T-cell (primary cell): ENCODE measurements around the gene MGARP. TPM values are rescaled to one million over a fixed set of nuclear protein-coding genes. Genes with fewer than 3 reads are reported as not detected.

Source experiments
- ATAC-seq, 4 experiments: fragments of 200-7000 bp in 3 of 4; fragments of 150-1000 bp in 1 of 4; cut with Tn5 transposase; replicated peaks in 1 of 4; 1 replicate in 3 of 4; 2 replicates in 1 of 4; pipeline ENCODE4 v1.10.0; 2021; ENCODE audit warnings: moderate library complexity in 3 of 4, mild to moderate bottlenecking in 2 of 4, moderate number of reproducible peaks in 1 of 4
- CTCF ChIA-PET, 2 donors: fragments of 300-600 bp; sonication (Branson Sonifier 250); formaldehyde crosslinking; loops; one replicate each; lab custom pipeline; 2022; ENCODE audit warnings: antibody characterized with exemption in 2 of 2; lab: Charles Lee
- POLR2A ChIA-PET, 2 donors: fragments of 300-600 bp; sonication (Branson Sonifier 250); formaldehyde crosslinking; loops; one replicate each; lab custom pipeline; 2022; ENCODE audit warnings: antibody characterized with exemption in 2 of 2; lab: Charles Lee
- DNase-seq, 35 experiments: peaks; one replicate each; pipeline versions ENCODE4 v3.0.0 to v3.0.0-alpha.2; 2013 to 2023
- H3K27ac ChIP-seq: one replicate; pipeline ENCODE4 v1.5.1; 2013; ENCODE audit warnings: low read length
- H3K27me3 ChIP-seq, 2 experiments: replicated peaks in 1 of 2; 1 replicate in 1 of 2; 2 replicates in 1 of 2; pipeline versions ENCODE4 v1.6.1 to v1.7.0; 2013; ENCODE audit warnings: low read length in 1 of 2, mixed read lengths in 1 of 2; ENCODE audit not compliant: control insufficient read depth in 2 of 2, insufficient read depth in 2 of 2; ENCODE audit errors: extremely low read depth in 1 of 2
- H3K36me3 ChIP-seq, 2 donors: 1 replicate in 1 of 2; 2 replicates in 1 of 2; pipeline versions ENCODE4 v1.6.1 to v1.7.0; 2013; ENCODE audit warnings: low read length in 1 of 2; ENCODE audit not compliant: control insufficient read depth in 2 of 2, insufficient read depth in 1 of 2; ENCODE audit errors: extremely low read depth in 1 of 2
- H3K4me1 ChIP-seq, 2 experiments: 1 replicate in 1 of 2; 2 replicates in 1 of 2; pipeline versions ENCODE4 v1.6.1 to v1.7.0; 2013; ENCODE audit warnings: low read length in 2 of 2, mixed read lengths in 1 of 2; ENCODE audit not compliant: insufficient read depth in 2 of 2, control insufficient read depth in 1 of 2; ENCODE audit errors: extremely low read depth in 1 of 2
- H3K4me3 ChIP-seq, 2 donors: 1 replicate in 1 of 2; 2 replicates in 1 of 2; pipeline versions ENCODE4 v1.5.1 to v1.7.0; 2013; ENCODE audit warnings: mild to moderate bottlenecking in 2 of 2, low read length in 1 of 2, moderate library complexity in 1 of 2; ENCODE audit not compliant: control insufficient read depth in 1 of 2; ENCODE audit errors: extremely low read depth in 1 of 2
- H3K9me3 ChIP-seq: 2 replicates; pipeline ENCODE4 v1.7.0; 2013
- H3K27ac Mint-ChIP-seq, 2 donors: one replicate each; pipeline ENCODE4 v1.8.0; 2020 to 2021; ENCODE audit warnings: mild to moderate bottlenecking in 2 of 2, mixed read lengths in 2 of 2
- H3K27me3 Mint-ChIP-seq, 2 donors: one replicate each; pipeline ENCODE4 v1.8.0; 2021 to 2022; ENCODE audit warnings: mixed read lengths in 2 of 2
- H3K36me3 Mint-ChIP-seq: one replicate; pipeline ENCODE4 v1.8.0; 2021; ENCODE audit warnings: mixed read lengths
- H3K4me1 Mint-ChIP-seq, 3 donors: one replicate each; pipeline ENCODE4 v1.8.0; 2020 to 2022; ENCODE audit warnings: mixed read lengths in 3 of 3, mild to moderate bottlenecking in 1 of 3
- H3K4me3 Mint-ChIP-seq, 3 donors: one replicate each; pipeline ENCODE4 v1.8.0; 2020 to 2022; ENCODE audit warnings: mild to moderate bottlenecking in 3 of 3, mixed read lengths in 3 of 3, moderate library complexity in 3 of 3
- H3K9me3 Mint-ChIP-seq, 3 donors: one replicate each; pipeline ENCODE4 v1.8.0; 2020 to 2022; ENCODE audit warnings: mixed read lengths in 3 of 3
- WGBS: methylation state at CpG from one replicate; pipeline ENCODE4 v1.1.5; 2013; ENCODE audit warnings: missing lambda C conversion rate; ENCODE audit not compliant: insufficient coverage; 5-methylcytosine and 5-hydroxymethylcytosine counted together
- total RNA-seq, 35 experiments: library from RNA in 6 of 35; stranded (reverse) in 6 of 35; fragments of 120-200 nt in 1 of 35; gene quantifications; one replicate each; pipeline versions ENCODE4 v1.2.1 to v1.2.4 and lab custom pipeline; 2013 to 2026

Gene MGARP
- total RNA-seq, 5 donors from 2014 or later (not counting 1 experiment from before 2014, with no cell fraction given): 0.25 to 0.61 (median 0.39) TPM; not detected in 1

DNA sequence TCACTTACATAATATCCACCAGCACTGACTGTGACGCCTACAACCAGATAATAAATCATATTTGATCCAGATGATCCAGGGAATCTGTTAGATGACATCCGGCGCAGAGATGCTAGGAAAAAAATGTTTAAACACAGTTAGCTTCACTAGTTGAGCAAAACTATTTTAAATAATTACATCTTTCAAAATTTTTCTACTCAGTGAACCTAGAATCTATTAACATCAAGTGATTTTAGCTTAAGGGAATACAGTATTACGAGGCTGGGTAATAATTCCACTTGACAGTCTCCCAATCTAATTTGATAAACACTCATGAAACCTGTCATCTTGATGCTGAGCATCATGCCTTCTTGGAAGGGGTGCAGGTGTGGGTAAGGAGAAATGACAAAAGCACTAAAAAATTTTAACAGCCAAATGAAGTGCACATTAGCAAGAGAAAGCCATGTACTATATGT lies 4.7 kb downstream of the MGARP start:
- WGBS: no CpG with 5 or more reads among the region's 4 CpGs
- Histone ChIP-seq H3K4me3 (no peak overlapping the region), H3K9me3 (no peaks in the 10 kb centered on the region), H3K27me3 (peaks cover 14 to 39% of the 10 kb centered on the region in 2 experiments), H3K36me3 (no peaks in the 10 kb centered on the region), H3K4me1 (peaks cover 11 to 16% of the 10 kb centered on the region in 2 experiments), H3K27ac (no peak overlapping the region)
- ChIA-PET CTCF (interaction anchor here (0.6 to 1.4 kb wide), 3 partner anchors 20 to 226 kb away, joined by 3 to 7 read pairs (median 4); no protein-coding TSS in a partner anchor), POLR2A (no interaction called here)
- ATAC-seq (no peak), DNase-seq (no peak)
- Mint-ChIP-seq H3K27ac (no peak overlapping the region), H3K4me1 (peaks cover 16 to 19% (median 18%) of the 10 kb centered on the region in 3 donors), H3K4me3 (no peak overlapping the region), H3K36me3 (no peaks in the 10 kb centered on the region), H3K9me3 (no peaks in the 10 kb centered on the region), H3K27me3 (peaks cover 22 to 42% of the 10 kb centered on the region in 2 donors)

DNA sequence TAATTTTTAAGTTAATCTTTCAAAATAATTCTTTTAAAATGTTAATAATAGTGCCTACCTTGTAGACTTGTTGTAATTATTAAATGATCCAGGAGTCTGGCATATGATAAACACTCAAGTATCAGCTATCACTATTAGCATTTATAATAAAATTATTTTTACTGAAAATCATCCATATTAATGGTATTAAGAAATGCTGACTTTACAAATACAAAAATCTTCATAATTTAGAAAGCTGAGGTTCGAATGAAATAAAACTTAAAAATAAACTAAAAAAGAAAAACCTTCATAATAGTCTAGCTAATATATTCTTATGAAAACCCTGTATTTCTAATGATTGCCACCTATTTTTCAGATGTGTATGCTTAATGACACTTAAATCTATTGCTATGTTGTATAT lies 5.2 kb downstream of the MGARP start:
- ATAC-seq (no peak), DNase-seq (no peak)
- no peaks in the 10 kb centered on the region for H3K9me3 ChIP-seq
- Mint-ChIP-seq H3K36me3 (no peaks in the 10 kb centered on the region), H3K9me3 (no peaks in the 10 kb centered on the region), H3K27me3 (peaks cover 20 to 38% of the 10 kb centered on the region in 2 donors), H3K4me1 (peaks cover 11 to 15% (median 14%) of the 10 kb centered on the region in 3 donors), H3K4me3 (no peak overlapping the region), H3K27ac (no peak overlapping the region)
- H3K27me3 ChIP-seq: peaks cover 13 to 34% of the 10 kb centered on the region in 2 experiments
- H3K4me1 ChIP-seq: peaks cover 11% of the 10 kb centered on the region in 2 experiments
- ChIA-PET CTCF (interaction anchor here in 1 of 2 donors (0.7 to 1.4 kb wide), 3 partner anchors 21 to 178 kb away, joined by 3 to 4 read pairs (median 3); no protein-coding TSS in a partner anchor), POLR2A (no interaction called here)
- no peak overlapping the region for H3K4me3 ChIP-seq
- no peak overlapping the region for H3K27ac ChIP-seq
- no peaks in the 10 kb centered on the region for H3K36me3 ChIP-seq
- WGBS: no CpG with 5 or more reads among the region's 1 CpG

GRCh38 chr4:139273835-139274234 lies 6.2 kb downstream of the MGARP start:
- Histone ChIP-seq H3K4me3 (no peak overlapping the region), H3K9me3 (no peaks in the 10 kb centered on the region), H3K27ac (no peak overlapping the region), H3K4me1 (peaks cover 1 to 3% of the 10 kb centered on the region in 2 experiments), H3K36me3 (no peaks in the 10 kb centered on the region), H3K27me3 (peaks cover 6 to 25% of the 10 kb centered on the region in 2 experiments)
- Mint-ChIP-seq H3K27me3 (peaks cover 11 to 28% of the 10 kb centered on the region in 2 donors), H3K9me3 (no peaks in the 10 kb centered on the region), H3K36me3 (no peaks in the 10 kb centered on the region), H3K4me1 (peaks cover 2 to 5% (median 4%) of the 10 kb centered on the region in 3 donors), H3K4me3 (no peak overlapping the region), H3K27ac (no peak overlapping the region)
- CTCF ChIA-PET: interaction anchor here in 1 of 2 donors (0.6 kb wide), 1 partner anchor 324 kb away, joined by 3 read pairs; no protein-coding TSS in a partner anchor
- ATAC-seq (no peak), DNase-seq (no peak)
- POLR2A ChIA-PET: interaction anchor here in 1 of 2 donors (0.6 kb wide), 1 partner anchor 14 kb away, joined by 3 read pairs; no protein-coding TSS in a partner anchor
- no CpG with 5 or more reads among the region's 1 CpG for WGBS

- WGBS: no CpG with 5 or more reads among the region's 1 CpG
- Mint-ChIP-seq H3K4me1 (peaks cover 10 to 17% (median 15%) of the 10 kb centered on the region in 3 donors), H3K36me3 (no peaks in the 10 kb centered on the region), H3K4me3 (peak overlapping the region in 1 of 3 donors; percentile 81), H3K9me3 (no peaks in the 10 kb centered on the region), H3K27me3 (no peaks in the 10 kb centered on the region), H3K27ac (peak overlapping the region; percentile 68 to 87)
- POLR2A ChIA-PET: interaction anchor here in 1 of 2 donors (0.6 to 1.5 kb wide), 2 partner anchors 30 to 34 kb away, joined by 3 to 4 read pairs; no protein-coding TSS in a partner anchor
- Histone ChIP-seq H3K36me3 (no peaks in the 10 kb centered on the region), H3K27ac (peak overlapping the region; percentile 65), H3K9me3 (no peaks in the 10 kb centered on the region), H3K27me3 (no peaks in the 10 kb centered on the region), H3K4me3 (peak overlapping the region in 1 of 2 donors; percentile 36), H3K4me1 (peaks cover 0 to 6% of the 10 kb centered on the region in 2 experiments)
- DNase-seq (no peak), ATAC-seq (no peak)
- CTCF ChIA-PET: interaction anchor here in 1 of 2 donors (0.6 kb wide), 1 partner anchor 28 kb away, joined by 3 read pairs; no protein-coding TSS in a partner anchor
Measured at GRCh38 chr4:139267301-139267700, 12.7 kb downstream of the MGARP start.

DNA sequence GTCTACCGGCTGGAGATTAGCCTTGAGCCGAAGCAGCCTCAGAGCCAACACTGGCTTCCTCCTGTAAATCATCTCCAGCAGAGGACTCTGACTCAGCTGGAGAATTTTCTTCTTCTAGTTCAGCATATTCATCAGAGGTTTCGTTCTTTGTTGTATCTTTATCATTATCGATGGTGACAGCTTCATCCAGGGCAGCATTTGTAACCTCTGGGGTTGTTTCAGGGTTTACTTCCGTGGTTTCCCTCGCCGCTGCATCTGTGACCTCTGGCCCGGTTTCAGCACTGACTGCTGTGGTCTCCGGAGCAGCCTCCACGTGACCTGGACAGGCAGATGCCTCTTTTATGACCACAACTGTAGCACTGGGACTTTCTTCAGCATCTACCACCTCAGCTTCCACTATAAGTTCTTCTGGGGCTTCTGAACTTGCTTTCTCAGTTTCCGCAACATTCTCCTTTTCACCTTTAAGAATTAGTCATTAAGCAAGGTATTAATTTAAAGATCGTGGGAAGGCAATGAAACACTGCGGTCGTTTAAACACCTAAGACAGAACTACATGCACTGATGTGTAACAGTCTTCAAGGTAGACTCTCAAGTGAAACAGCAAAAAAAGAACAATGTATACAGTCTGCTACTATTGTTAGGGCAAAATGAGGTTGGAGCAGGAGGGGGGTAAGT lies 13.3 kb downstream of the MGARP start:
- H3K4me3 ChIP-seq: peak overlapping the region; percentile 36 to 51
- 0% methylated on average over 8 of the region's 14 CpGs for WGBS

GRCh38 chr4:139266208-139266582 lies 13.8 kb downstream of the MGARP start:
- ATAC-seq: no peak

More for the DNA sequence above, 13.3 kb downstream of the MGARP start:
- Histone ChIP-seq H3K4me1 (peaks cover 0 to 6% of the 10 kb centered on the region in 2 experiments), H3K9me3 (no peaks in the 10 kb centered on the region), H3K27me3 (no peaks in the 10 kb centered on the region), H3K27ac (peak overlapping the region; percentile 65), H3K36me3 (no peaks in the 10 kb centered on the region)
- H3K4me3 Mint-ChIP-seq: peak overlapping the region; percentile 66 to 81 (median 77)
- ATAC-seq: peak; percentile 90 to 97 (median 94)
- no peaks in the 10 kb centered on the region for H3K36me3 Mint-ChIP-seq
- H3K9me3 Mint-ChIP-seq: no peaks in the 10 kb centered on the region
- ChIA-PET POLR2A (interaction anchor here (0.5 to 1.5 kb wide), 3 partner anchors 34 to 294 kb away, joined by 3 to 4 read pairs (median 3); no protein-coding TSS in a partner anchor), CTCF (interaction anchor here in 1 of 2 donors (0.5 to 1.5 kb wide), 5 partner anchors 29 to 250 kb away, joined by 3 to 10 read pairs (median 7); partner anchors contain the start of gene NAA15)
- H3K27me3 Mint-ChIP-seq: no peaks in the 10 kb centered on the region
- DNase-seq: peak; percentile 29 to 81 (median 59)
- H3K27ac Mint-ChIP-seq: peak overlapping the region; percentile 68 to 87
- peaks cover 10 to 17% (median 15%) of the 10 kb centered on the region in 3 donors for H3K4me1 Mint-ChIP-seq

More at GRCh38 chr4:139266208-139266582, 13.8 kb downstream of the MGARP start:
- H3K9me3 Mint-ChIP-seq: no peaks in the 10 kb centered on the region
- peak overlapping the region; percentile 66 to 81 (median 77) for H3K4me3 Mint-ChIP-seq
- H3K27ac Mint-ChIP-seq: peak overlapping the region; percentile 68 to 87
- H3K36me3 ChIP-seq: no peaks in the 10 kb centered on the region
- WGBS: no CpG with 5 or more reads among the region's 1 CpG
- peaks cover 0 to 6% of the 10 kb centered on the region in 2 experiments for H3K4me1 ChIP-seq
- H3K4me1 Mint-ChIP-seq: peaks cover 10 to 17% (median 15%) of the 10 kb centered on the region in 3 donors
- H3K27me3 ChIP-seq: no peaks in the 10 kb centered on the region
- peak overlapping the region in 1 of 2 donors; percentile 36 for H3K4me3 ChIP-seq
- H3K36me3 Mint-ChIP-seq: no peaks in the 10 kb centered on the region
- H3K27me3 Mint-ChIP-seq: no peaks in the 10 kb centered on the region
- no peaks in the 10 kb centered on the region for H3K9me3 ChIP-seq
- ChIA-PET POLR2A (interaction anchor here (0.5 to 0.7 kb wide), 4 partner anchors 13 to 294 kb away, joined by 3 to 4 read pairs (median 3); partner anchors contain the start of gene NDUFC1 (in 1 of the 2)), CTCF (interaction anchor here (0.5 to 1.5 kb wide), 6 partner anchors 30 to 387 kb away, joined by 3 to 10 read pairs (median 7); partner anchors contain the start of gene NAA15 (in 1 of the 2))
- no peak for DNase-seq
- H3K27ac ChIP-seq: peak overlapping the region; percentile 65
